ENCODE measurements around the gene METTL18.

GRCh38 chr1:169762699-169763098, 32.0 kb downstream of the METTL18 start:
- TF ChIP-seq EZH2 (IDR thresholded peaks at IDR 0.05; ENCODE audit: borderline replicate concordance, insufficient read depth, low read length, poor library complexity, severe bottlenecking) (no peak), CTCF (IDR thresholded peaks at IDR 0.05; ENCODE audit: poor library complexity, severe bottlenecking) (no peak), REST (IDR thresholded peaks at IDR 0.05; ENCODE audit: borderline replicate concordance) (no peak), POLR2AphosphoS5 (IDR thresholded peaks at IDR 0.05) (no peak), SMC3 (conservative IDR thresholded peaks at IDR 0.05; ENCODE audit: poor library complexity) (no peak), EP300 (conservative IDR thresholded peaks at IDR 0.05; ENCODE audit: poor library complexity, severe bottlenecking) (no peak), TAF1 (IDR thresholded peaks at IDR 0.05; ENCODE audit: low read depth) (no peak), MXI1 (conservative IDR thresholded peaks at IDR 0.05; ENCODE audit: poor library complexity, severe bottlenecking) (no peak)
